ENCODE data around the gene TMX2. TPM values are rescaled to one million over a fixed set of nuclear protein-coding genes. Genes with fewer than 3 reads are reported as not detected.

Gene TMX2
- total RNA-seq, 1 experiment from 2014 or later: 91.3 TPM

DNA sequence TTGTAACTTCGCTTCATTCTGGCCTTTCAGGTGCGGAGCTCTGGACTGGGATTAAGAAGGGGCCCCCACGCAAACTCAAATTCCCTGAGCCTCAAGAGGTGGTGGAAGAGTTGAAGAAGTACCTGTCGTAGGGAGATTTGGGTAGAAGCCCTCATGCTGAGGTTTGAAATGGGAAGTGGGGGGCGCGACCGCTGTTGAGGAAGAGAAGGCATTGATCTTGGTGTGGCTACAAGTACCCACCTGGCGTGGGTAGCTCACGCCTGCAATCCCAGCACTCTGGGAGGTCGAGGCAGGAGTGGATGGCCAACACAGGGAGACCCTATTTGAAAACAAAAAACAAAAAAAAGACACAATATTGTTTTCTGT is 29.7 kb downstream of the TMX2 start:
- peaks cover 3% of the 10 kb centered on the region for H3K79me1 ChIP-seq (ENCODE audit: insufficient read depth, low read depth, low read length, poor library complexity, severe bottlenecking)
- H3T11ph ChIP-seq (ENCODE audit: low read length): no peak overlapping the region
- no peaks in the 10 kb centered on the region for H3K27me3 ChIP-seq (ENCODE audit: insufficient read depth, low read length)
- H3K23ac ChIP-seq (ENCODE audit: insufficient read length, low read depth, low read length): no peak overlapping the region
- Mint-ChIP-seq H3K27me3 (ENCODE audit: low read depth) (no peaks in the 10 kb centered on the region; the same call in 1 of the 2 replicates), H3K36me3 (ENCODE audit: insufficient read depth in 1 of 3, low read depth in 3 of 3) (peaks cover 37 to 70% (median 62%) of the 10 kb centered on the region in 3 experiments), H3K27ac (peak overlapping the region; percentile 98 to 99 (median 99); a peak in 5 of 7 replicates), H3K4me1 (peaks cover 10 to 14% of the 10 kb centered on the region in 2 experiments), H3K9me3 (no peaks in the 10 kb centered on the region), H3K4me3 (peak overlapping the region; percentile 94 to 96)
- H2BK15ac ChIP-seq (ENCODE audit: low read depth, low read length): no peak overlapping the region
- H3K18ac ChIP-seq (ENCODE audit: insufficient read length, low read depth, low read length): no peak overlapping the region
- H3K23me2 ChIP-seq (ENCODE audit: insufficient read length, low read depth, low read length, poor library complexity, severe bottlenecking): peaks cover 6% of the 10 kb centered on the region
- no peak overlapping the region for H4K8ac ChIP-seq (replicated peaks; ENCODE audit: insufficient read length, low read depth, low read length)
- no peak overlapping the region for H2AK5ac ChIP-seq (ENCODE audit: insufficient read length, low read length)
- H3K79me2 ChIP-seq (ENCODE audit: insufficient read depth, low read length): peaks cover 5% of the 10 kb centered on the region; the same call in 1 of the 2 replicates
- H3K4me1 ChIP-seq (ENCODE audit: insufficient read depth, low read length): no peaks in the 10 kb centered on the region
- H2BK20ac ChIP-seq (ENCODE audit: low read depth, low read length, poor library complexity, severe bottlenecking): no peak overlapping the region
- no CpG with 5 or more reads among the region's 10 CpGs for WGBS (ENCODE audit: extremely low coverage, insufficient read length, low lambda C conversion rate)
- no peak overlapping the region for H2AFZ ChIP-seq (ENCODE audit: low read length)
- H4K20me1 ChIP-seq (ENCODE audit: control insufficient read depth, insufficient read depth, insufficient read length): peaks cover 3% of the 10 kb centered on the region
- peak overlapping the region; percentile 94 for H3K9ac ChIP-seq (ENCODE audit: extremely low read depth, insufficient read length, low read length)
- peak overlapping the region; percentile 28 for H2BK120ac ChIP-seq (ENCODE audit: low read depth, low read length, poor library complexity, severe bottlenecking)
- H4K5ac ChIP-seq (ENCODE audit: insufficient read length, low read depth, low read length): no peak overlapping the region
- H3K14ac ChIP-seq (ENCODE audit: insufficient read depth, low read length): peak overlapping the region; percentile 77; the same call in 1 of the 2 replicates
- no peaks in the 10 kb centered on the region for H3K9me3 ChIP-seq (ENCODE audit: control insufficient read depth, low read depth, low read length)
- no peak overlapping the region for H3K4ac ChIP-seq (ENCODE audit: low read depth, low read length)
- H2BK5ac ChIP-seq (ENCODE audit: insufficient read length, low read length): no peak overlapping the region
- no peak overlapping the region for H4K91ac ChIP-seq (ENCODE audit: insufficient read length, low read depth, low read length)
- TF ChIP-seq, protein P1, sequence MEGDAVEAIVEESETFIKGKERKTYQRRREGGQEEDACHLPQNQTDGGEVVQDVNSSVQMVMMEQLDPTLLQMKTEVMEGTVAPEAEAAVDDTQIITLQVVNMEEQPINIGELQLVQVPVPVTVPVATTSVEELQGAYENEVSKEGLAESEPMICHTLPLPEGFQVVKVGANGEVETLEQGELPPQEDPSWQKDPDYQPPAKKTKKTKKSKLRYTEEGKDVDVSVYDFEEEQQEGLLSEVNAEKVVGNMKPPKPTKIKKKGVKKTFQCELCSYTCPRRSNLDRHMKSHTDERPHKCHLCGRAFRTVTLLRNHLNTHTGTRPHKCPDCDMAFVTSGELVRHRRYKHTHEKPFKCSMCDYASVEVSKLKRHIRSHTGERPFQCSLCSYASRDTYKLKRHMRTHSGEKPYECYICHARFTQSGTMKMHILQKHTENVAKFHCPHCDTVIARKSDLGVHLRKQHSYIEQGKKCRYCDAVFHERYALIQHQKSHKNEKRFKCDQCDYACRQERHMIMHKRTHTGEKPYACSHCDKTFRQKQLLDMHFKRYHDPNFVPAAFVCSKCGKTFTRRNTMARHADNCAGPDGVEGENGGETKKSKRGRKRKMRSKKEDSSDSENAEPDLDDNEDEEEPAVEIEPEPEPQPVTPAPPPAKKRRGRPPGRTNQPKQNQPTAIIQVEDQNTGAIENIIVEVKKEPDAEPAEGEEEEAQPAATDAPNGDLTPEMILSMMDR (conservative IDR thresholded peaks at IDR 0.05): no peak
- no peak overlapping the region for H3K56ac ChIP-seq (ENCODE audit: insufficient read length, low read depth, low read length)
- H2BK12ac ChIP-seq (ENCODE audit: insufficient read length, low read depth, low read length): no peak overlapping the region
- H3K4me2 ChIP-seq (ENCODE audit: insufficient read depth, insufficient read length, low read length): peak overlapping the region; percentile 90
- no peak overlapping the region for H3K27ac ChIP-seq (ENCODE audit: insufficient read length, low read depth, low read length)
- no peak for DNase-seq

Measured in H9 (cell line).